ENCODE measurements around the gene PEX7. TPM values are rescaled to one million over a fixed set of nuclear protein-coding genes. Genes with fewer than 3 reads are reported as not detected.
A peak's percentile ranks its signal among the peaks of the same experiment; 100 is the strongest.

Gene PEX7
- total and polyA plus RNA-seq, 2 experiments from 2014 or later: 11.8 to 13.5 TPM

DNA sequence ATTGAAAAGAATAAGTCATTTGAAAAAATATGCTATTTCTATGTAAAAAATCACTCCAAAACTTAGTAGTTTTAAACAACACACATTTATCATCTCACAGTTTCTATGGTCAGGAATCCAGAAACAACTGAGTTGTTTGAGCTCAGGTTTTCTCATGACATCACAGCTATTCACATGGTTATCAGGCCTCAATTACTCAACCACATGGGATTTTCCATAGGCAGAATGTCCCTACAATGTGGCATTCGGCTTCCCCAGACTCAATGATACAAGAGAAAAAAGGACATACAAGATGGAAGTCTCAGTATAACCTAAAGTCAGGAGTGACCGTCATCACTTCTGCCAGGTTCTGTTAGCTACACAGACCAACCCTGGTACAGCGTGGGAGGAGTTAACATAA is 96.3 kb downstream of the PEX7 start:
- H3K9me2 ChIP-seq (ENCODE audit: insufficient read depth): no peaks in the 10 kb centered on the region
- H3K27me3 ChIP-seq (ENCODE audit: insufficient read depth): peaks cover 53% of the 10 kb centered on the region
- peaks cover 44% of the 10 kb centered on the region for H3K27me3 Mint-ChIP-seq (ENCODE audit: insufficient read depth, low read depth, poor library complexity)
- no peak overlapping the region for H3K4me3 ChIP-seq
- no peak overlapping the region for H3K4me3 Mint-ChIP-seq
- ATAC-seq (no peak), DNase-seq (ENCODE audit: low spot score) (peak; percentile 8)
- no peaks in the 10 kb centered on the region for H3K79me2 ChIP-seq (replicated peaks; ENCODE audit: insufficient read depth)
- H3K4me1 ChIP-seq (ENCODE audit: insufficient read depth): peaks cover 20% of the 10 kb centered on the region
- no peak overlapping the region for H3K27ac ChIP-seq (ENCODE audit: low read depth)
- H3K36me3 ChIP-seq (ENCODE audit: insufficient read depth): no peaks in the 10 kb centered on the region
- TF ChIP-seq CREB1 (CRISPR knock-in tag; IDR thresholded peaks at IDR 0.05; ENCODE audit: low read depth) (0 out of 2 replicates have a peak, but pooled peaks have one; percentile 9), NANOG (IDR thresholded peaks at IDR 0.05; ENCODE audit: borderline replicate concordance) (no peak)
- H3K9me3 Mint-ChIP-seq: no peaks in the 10 kb centered on the region
- H2AFZ ChIP-seq: no peak overlapping the region
- peaks cover 11% of the 10 kb centered on the region for H3F3A ChIP-seq (replicated peaks; ENCODE audit: low read depth)
- peaks cover 15% of the 10 kb centered on the region for H3K4me1 Mint-ChIP-seq
- no peaks in the 10 kb centered on the region for H4K20me1 ChIP-seq (replicated peaks; ENCODE audit: insufficient read depth)
- H3K4me2 ChIP-seq: no peak overlapping the region
- H3K36me3 Mint-ChIP-seq (ENCODE audit: low read depth): no peaks in the 10 kb centered on the region
- no peak overlapping the region for H3K27ac Mint-ChIP-seq

- no peak overlapping the region for H3K27ac Mint-ChIP-seq
- H3K4me3 Mint-ChIP-seq: peak overlapping the region; percentile 73
- H3K9me3 Mint-ChIP-seq: no peaks in the 10 kb centered on the region
- Histone ChIP-seq H2AFZ (peak overlapping the region; percentile 95), H3K4me1 (ENCODE audit: insufficient read depth) (peaks cover 20% of the 10 kb centered on the region), H3K27me3 (ENCODE audit: insufficient read depth) (peaks cover 68% of the 10 kb centered on the region), H3K4me3 (peak overlapping the region; percentile 68), H3K79me2 (replicated peaks; ENCODE audit: insufficient read depth) (no peaks in the 10 kb centered on the region), H3K9me2 (ENCODE audit: insufficient read depth) (peaks cover 5% of the 10 kb centered on the region; the same call in 1 of the 2 replicates), H3K36me3 (ENCODE audit: insufficient read depth) (no peaks in the 10 kb centered on the region), H3F3A (replicated peaks; ENCODE audit: low read depth) (peaks cover 11% of the 10 kb centered on the region), H3K4me2 (peak overlapping the region; percentile 89), H3K27ac (ENCODE audit: low read depth) (no peak overlapping the region), H4K20me1 (replicated peaks; ENCODE audit: insufficient read depth) (no peaks in the 10 kb centered on the region)
- ATAC-seq: no peak
- DNase-seq (ENCODE audit: low spot score): no peak
- peaks cover 15% of the 10 kb centered on the region for H3K4me1 Mint-ChIP-seq
- H3K36me3 Mint-ChIP-seq (ENCODE audit: low read depth): no peaks in the 10 kb centered on the region
- peaks cover 53% of the 10 kb centered on the region for H3K27me3 Mint-ChIP-seq (ENCODE audit: insufficient read depth, low read depth, poor library complexity)
- TF ChIP-seq POLR2AphosphoS5 (IDR thresholded peaks at IDR 0.05; ENCODE audit: low read depth) (no peak), NANOG (IDR thresholded peaks at IDR 0.05; ENCODE audit: borderline replicate concordance) (no peak), CREB1 (CRISPR knock-in tag; IDR thresholded peaks at IDR 0.05; ENCODE audit: low read depth) (no peak), ZNF331 (CRISPR knock-in tag; IDR thresholded peaks at IDR 0.05; ENCODE audit: low read depth) (no peak)
- TF ChIP-seq, protein P1, sequence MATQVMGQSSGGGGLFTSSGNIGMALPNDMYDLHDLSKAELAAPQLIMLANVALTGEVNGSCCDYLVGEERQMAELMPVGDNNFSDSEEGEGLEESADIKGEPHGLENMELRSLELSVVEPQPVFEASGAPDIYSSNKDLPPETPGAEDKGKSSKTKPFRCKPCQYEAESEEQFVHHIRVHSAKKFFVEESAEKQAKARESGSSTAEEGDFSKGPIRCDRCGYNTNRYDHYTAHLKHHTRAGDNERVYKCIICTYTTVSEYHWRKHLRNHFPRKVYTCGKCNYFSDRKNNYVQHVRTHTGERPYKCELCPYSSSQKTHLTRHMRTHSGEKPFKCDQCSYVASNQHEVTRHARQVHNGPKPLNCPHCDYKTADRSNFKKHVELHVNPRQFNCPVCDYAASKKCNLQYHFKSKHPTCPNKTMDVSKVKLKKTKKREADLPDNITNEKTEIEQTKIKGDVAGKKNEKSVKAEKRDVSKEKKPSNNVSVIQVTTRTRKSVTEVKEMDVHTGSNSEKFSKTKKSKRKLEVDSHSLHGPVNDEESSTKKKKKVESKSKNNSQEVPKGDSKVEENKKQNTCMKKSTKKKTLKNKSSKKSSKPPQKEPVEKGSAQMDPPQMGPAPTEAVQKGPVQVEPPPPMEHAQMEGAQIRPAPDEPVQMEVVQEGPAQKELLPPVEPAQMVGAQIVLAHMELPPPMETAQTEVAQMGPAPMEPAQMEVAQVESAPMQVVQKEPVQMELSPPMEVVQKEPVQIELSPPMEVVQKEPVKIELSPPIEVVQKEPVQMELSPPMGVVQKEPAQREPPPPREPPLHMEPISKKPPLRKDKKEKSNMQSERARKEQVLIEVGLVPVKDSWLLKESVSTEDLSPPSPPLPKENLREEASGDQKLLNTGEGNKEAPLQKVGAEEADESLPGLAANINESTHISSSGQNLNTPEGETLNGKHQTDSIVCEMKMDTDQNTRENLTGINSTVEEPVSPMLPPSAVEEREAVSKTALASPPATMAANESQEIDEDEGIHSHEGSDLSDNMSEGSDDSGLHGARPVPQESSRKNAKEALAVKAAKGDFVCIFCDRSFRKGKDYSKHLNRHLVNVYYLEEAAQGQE (IDR thresholded peaks at IDR 0.05; ENCODE audit: unreplicated experiment): no peak
- TF ChIP-seq, protein P2, sequence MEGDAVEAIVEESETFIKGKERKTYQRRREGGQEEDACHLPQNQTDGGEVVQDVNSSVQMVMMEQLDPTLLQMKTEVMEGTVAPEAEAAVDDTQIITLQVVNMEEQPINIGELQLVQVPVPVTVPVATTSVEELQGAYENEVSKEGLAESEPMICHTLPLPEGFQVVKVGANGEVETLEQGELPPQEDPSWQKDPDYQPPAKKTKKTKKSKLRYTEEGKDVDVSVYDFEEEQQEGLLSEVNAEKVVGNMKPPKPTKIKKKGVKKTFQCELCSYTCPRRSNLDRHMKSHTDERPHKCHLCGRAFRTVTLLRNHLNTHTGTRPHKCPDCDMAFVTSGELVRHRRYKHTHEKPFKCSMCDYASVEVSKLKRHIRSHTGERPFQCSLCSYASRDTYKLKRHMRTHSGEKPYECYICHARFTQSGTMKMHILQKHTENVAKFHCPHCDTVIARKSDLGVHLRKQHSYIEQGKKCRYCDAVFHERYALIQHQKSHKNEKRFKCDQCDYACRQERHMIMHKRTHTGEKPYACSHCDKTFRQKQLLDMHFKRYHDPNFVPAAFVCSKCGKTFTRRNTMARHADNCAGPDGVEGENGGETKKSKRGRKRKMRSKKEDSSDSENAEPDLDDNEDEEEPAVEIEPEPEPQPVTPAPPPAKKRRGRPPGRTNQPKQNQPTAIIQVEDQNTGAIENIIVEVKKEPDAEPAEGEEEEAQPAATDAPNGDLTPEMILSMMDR (conservative IDR thresholded peaks at IDR 0.05; ENCODE audit: low read depth in 2 of 2): no peak
These were observed 97.8 kb downstream of the PEX7 start for GRCh38 chr6:136920216-136920615.
